H1 (cell line): ENCODE results near the gene GTF2A1. TPM values are rescaled to one million over a fixed set of nuclear protein-coding genes. Genes with fewer than 3 reads are reported as not detected.

Experiments
- CTCF ChIA-PET: fragments of 300-600 bp; sonication (Branson Sonifier 250); formaldehyde crosslinking; loops from one replicate; lab custom pipeline; 2021; ENCODE audit not compliant: partially characterized antibody; lab: Charles Lee
- POLR2A ChIA-PET: fragments of 300-600 bp; sonication (Branson Sonifier 250); formaldehyde crosslinking; loops from one replicate; lab custom pipeline; 2021; ENCODE audit warnings: inconsistent platforms; ENCODE audit not compliant: partially characterized antibody; lab: Charles Lee
- DNase-seq, 2 experiments: peaks; one replicate each; pipeline versions ENCODE4 v3.0.0 to v3.0.0-alpha.2; 2010 to 2022; ENCODE audit warnings: low spot score in 2 of 2, low read depth in 1 of 2, mixed read lengths in 1 of 2
- FAIRE-seq: peaks from 2 replicates; lab custom pipeline; 2011; peaks lifted over from hg19 to GRCh38; lab: Jason Lieb, UNC
- H2AFZ ChIP-seq: 2 replicates; pipeline ENCODE4 v1.8.1; 2012; ENCODE audit warnings: low read length, inconsistent platforms
- H2AK5ac ChIP-seq: 2 replicates; pipeline ENCODE4 v1.6.1; 2013; ENCODE audit warnings: low read depth, low read length
- H2BK120ac ChIP-seq: replicated peaks from 2 replicates; pipeline ENCODE3; 2013; ENCODE audit warnings: low read depth, low read length, inconsistent platforms
- H2BK12ac ChIP-seq: 2 replicates; pipeline ENCODE4 v1.6.1; 2013; ENCODE audit warnings: low read depth, low read length
- H2BK15ac ChIP-seq: 2 replicates; pipeline ENCODE4 v1.6.1; 2013; ENCODE audit warnings: low read length
- H2BK20ac ChIP-seq: 2 replicates; pipeline ENCODE4 v1.6.1; 2013; ENCODE audit warnings: low read length
- H2BK5ac ChIP-seq: 2 replicates; pipeline ENCODE4 v1.6.1; 2013; ENCODE audit warnings: low read depth, low read length
- H3K14ac ChIP-seq: 2 replicates; pipeline ENCODE4 v1.6.1; 2013; ENCODE audit warnings: inconsistent platforms; ENCODE audit not compliant: insufficient read length
- H3K18ac ChIP-seq: 2 replicates; pipeline ENCODE4 v1.6.1; 2013; ENCODE audit warnings: low read length; ENCODE audit errors: extremely low read depth
- H3K23ac ChIP-seq: 2 replicates; pipeline ENCODE4 v1.6.1; 2013; ENCODE audit warnings: inconsistent platforms; ENCODE audit not compliant: insufficient read length
- H3K23me2 ChIP-seq: 2 replicates; pipeline ENCODE4 v1.6.1; 2013; ENCODE audit warnings: low read depth, low read length
- H3K27ac ChIP-seq: 2 replicates; pipeline ENCODE4 v1.6.1; 2011; ENCODE audit warnings: low read depth, low read length, inconsistent platforms
- H3K27me3 ChIP-seq, 4 experiments: replicated peaks in 1 of 4; 1 replicate in 1 of 4; 2 replicates in 3 of 4; pipeline versions ENCODE4 v1.6.1 to v1.8.1; 2011 to 2013; ENCODE audit warnings: low read length in 3 of 4, mild to moderate bottlenecking in 3 of 4, inconsistent platforms in 2 of 4, mixed read lengths in 2 of 4, moderate library complexity in 1 of 4; ENCODE audit not compliant: control insufficient read depth in 3 of 4, insufficient read depth in 3 of 4; ENCODE audit errors: extremely low read depth in 1 of 4
- H3K36me3 ChIP-seq, 4 experiments: 2 replicates each; pipeline versions ENCODE4 v1.6.1 to v1.8.1; 2011 to 2013; ENCODE audit warnings: mild to moderate bottlenecking in 4 of 4, low read length in 3 of 4, moderate library complexity in 2 of 4, control low read depth in 1 of 4, inconsistent platforms in 1 of 4; ENCODE audit not compliant: insufficient read depth in 4 of 4, control insufficient read depth in 2 of 4
- H3K4ac ChIP-seq: replicated peaks from 2 replicates; pipeline ENCODE3; 2013; ENCODE audit warnings: low read length, low read depth, mixed read lengths, inconsistent platforms; ENCODE audit not compliant: insufficient read length
- H3K4me1 ChIP-seq, 4 experiments: replicated peaks in 1 of 4; 1 replicate in 1 of 4; 2 replicates in 3 of 4; pipeline versions ENCODE4 v1.6.1 to v1.8.1; 2011 to 2013; ENCODE audit warnings: low read length in 3 of 4, inconsistent platforms in 2 of 4, mixed read lengths in 1 of 4; ENCODE audit not compliant: insufficient read depth in 4 of 4, control insufficient read depth in 3 of 4
- H3K4me2 ChIP-seq, 2 experiments: 2 replicates each; pipeline versions ENCODE4 v1.6.1 to v1.8.1; 2011 to 2013; ENCODE audit warnings: low read depth in 2 of 2, low read length in 2 of 2, control low read depth in 1 of 2, inconsistent platforms in 1 of 2, mild to moderate bottlenecking in 1 of 2; ENCODE audit not compliant: insufficient read depth in 1 of 2
- H3K4me3 ChIP-seq, 4 experiments: fragments of 200-600, 300-600 bp in 1 of 4; sonication (generic), shearing (Covaris generic), sonication (Bioruptor Twin) in 1 of 4; 2 replicates each; pipeline versions ENCODE4 v1.5.1 to v1.8.1; 2011 to 2016; ENCODE audit warnings: low read length in 4 of 4, low read depth in 3 of 4, control low read depth in 2 of 4, inconsistent platforms in 2 of 4, mild to moderate bottlenecking in 2 of 4, mixed read lengths in 1 of 4, moderate library complexity in 1 of 4; ENCODE audit not compliant: insufficient read depth in 2 of 4; ENCODE audit errors: extremely low read depth in 1 of 4
- H3K56ac ChIP-seq: replicated peaks from 2 replicates; pipeline ENCODE3; 2013; ENCODE audit warnings: low read depth, mild to moderate bottlenecking, mixed read lengths, low read length, inconsistent platforms; ENCODE audit not compliant: insufficient read length
- H3K79me1 ChIP-seq: 2 replicates; pipeline ENCODE4 v1.6.1; 2013; ENCODE audit warnings: low read depth, low read length, control low read depth
- H3K79me2 ChIP-seq, 2 experiments: 2 replicates each; pipeline versions ENCODE4 v1.6.1 to v1.8.1; 2012 to 2013; ENCODE audit warnings: low read length in 2 of 2, mild to moderate bottlenecking in 2 of 2, inconsistent platforms in 1 of 2; ENCODE audit not compliant: insufficient read depth in 2 of 2, control insufficient read depth in 1 of 2
- H3K9ac ChIP-seq, 4 experiments: replicated peaks in 1 of 4; 1 replicate in 1 of 4; 2 replicates in 3 of 4; pipeline versions ENCODE4 v1.6.1 to v1.8.1; 2011 to 2013; ENCODE audit warnings: low read depth in 3 of 4, low read length in 3 of 4, control low read depth in 2 of 4, mild to moderate bottlenecking in 2 of 4, moderate library complexity in 2 of 4, inconsistent platforms in 1 of 4; ENCODE audit errors: extremely low read depth in 1 of 4
- H3K9me3 ChIP-seq, 2 experiments: 2 replicates each; pipeline versions ENCODE4 v1.6.1 to v1.8.1; 2012 to 2013; ENCODE audit warnings: mild to moderate bottlenecking in 2 of 2, moderate library complexity in 2 of 2, control low read depth in 1 of 2, inconsistent platforms in 1 of 2, low read depth in 1 of 2, low read length in 1 of 2, mixed read lengths in 1 of 2; ENCODE audit not compliant: insufficient read depth in 2 of 2
- H4K20me1 ChIP-seq, 2 experiments: replicated peaks in 1 of 2; 2 replicates each; pipeline versions ENCODE3 to v1.8.1; 2011 to 2013; ENCODE audit warnings: inconsistent platforms in 2 of 2, low read length in 2 of 2, mild to moderate bottlenecking in 1 of 2; ENCODE audit not compliant: insufficient read depth in 2 of 2, control insufficient read depth in 1 of 2
- H4K5ac ChIP-seq: 2 replicates; pipeline ENCODE4 v1.6.1; 2013; ENCODE audit warnings: low read length, low read depth, mixed read lengths, inconsistent platforms; ENCODE audit not compliant: insufficient read length
- H4K8ac ChIP-seq: 2 replicates; pipeline ENCODE4 v1.8.0; 2013; ENCODE audit warnings: mild to moderate bottlenecking, moderate library complexity, low read length, inconsistent platforms; ENCODE audit not compliant: insufficient read depth; ENCODE audit errors: extremely low read depth
- H4K91ac ChIP-seq: replicated peaks from 2 replicates; pipeline ENCODE3; 2013; ENCODE audit warnings: low read length, mixed read lengths, inconsistent platforms; ENCODE audit not compliant: insufficient read length
- CHD1 ChIP-seq: IDR thresholded peaks from 2 replicates; pipeline ENCODE4 v1.6.1; 2012; ENCODE audit warnings: low read depth, low read length, improper control_type of control experiment
- CREB1 ChIP-seq: IDR thresholded peaks from 2 replicates; pipeline ENCODE4 v1.6.1; 2012; ENCODE audit warnings: inconsistent platforms
- CTCF ChIP-seq, 3 experiments: IDR thresholded peaks; 1 replicate in 2 of 3; 2 replicates in 1 of 3; pipeline versions ENCODE4 v1.5.1 to v1.6.1; 2011; ENCODE audit warnings: low read length in 3 of 3, mild to moderate bottlenecking in 3 of 3, inconsistent platforms in 2 of 3, low read depth in 1 of 3, moderate library complexity in 1 of 3; ENCODE audit not compliant: insufficient read depth in 1 of 3; ENCODE audit errors: control extremely low read depth in 1 of 3
- KDM1A ChIP-seq: fragments of 200-600, 300-600 bp; sonication (generic); IDR thresholded peaks from 2 replicates; pipeline ENCODE4 v1.7.1; 2016; ENCODE audit warnings: mild to moderate bottlenecking, low read length, borderline replicate concordance
- MAX ChIP-seq: IDR thresholded peaks from 2 replicates; pipeline ENCODE4 v1.6.1; 2012; ENCODE audit warnings: inconsistent platforms
- PHF8 ChIP-seq: fragments of 200-600 bp; sonication (generic); conservative IDR thresholded peaks from 2 replicates; pipeline ENCODE4 v1.7.1; 2012; ENCODE audit warnings: low read depth, mild to moderate bottlenecking, inconsistent platforms, low read length, moderate library complexity
- RBBP5 ChIP-seq: IDR thresholded peaks from 2 replicates; pipeline ENCODE4 v1.7.1; 2012; ENCODE audit warnings: low read depth, mild to moderate bottlenecking, inconsistent platforms, low read length, moderate library complexity, borderline replicate concordance
- RXRA ChIP-seq: IDR thresholded peaks from 2 replicates; pipeline ENCODE4 v1.6.1; 2011; ENCODE audit warnings: low read depth, mild to moderate bottlenecking, low read length, moderate library complexity; ENCODE audit not compliant: insufficient read depth
- SP2 ChIP-seq: IDR thresholded peaks from 2 replicates; pipeline ENCODE4 v1.6.1; 2012; ENCODE audit warnings: mild to moderate bottlenecking, low read length, inconsistent platforms
- SP4 ChIP-seq: IDR thresholded peaks from 2 replicates; pipeline ENCODE4 v1.6.1; 2012; ENCODE audit warnings: low read length, inconsistent platforms
- TBP ChIP-seq: IDR thresholded peaks from 2 replicates; pipeline ENCODE4 v1.6.1; 2011; ENCODE audit warnings: low read depth, low read length, improper control_type of control experiment
- YY1 ChIP-seq: IDR thresholded peaks from 2 replicates; pipeline ENCODE4 v1.6.1; 2011; ENCODE audit warnings: low read depth, mild to moderate bottlenecking, low read length
- ZNF274 ChIP-seq: IDR thresholded peaks from 2 replicates; pipeline ENCODE4 v1.7.0; 2012; ENCODE audit warnings: low read length, borderline replicate concordance; ENCODE audit errors: extremely low read depth
- WGBS, 2 experiments: shearing (Covaris generic) in 1 of 2; methylation state at CpG; one replicate each; pipeline versions ENCODE4 v1.1.6 to v1.1.7; 2013 to 2015; ENCODE audit warnings: low lambda C conversion rate in 2 of 2, mixed read lengths in 2 of 2, inconsistent platforms in 1 of 2, low coverage in 1 of 2, missing lambda C conversion rate in 1 of 2; ENCODE audit not compliant: insufficient replicate concordance in 2 of 2, insufficient coverage in 1 of 2, insufficient read length in 1 of 2; ENCODE audit errors: extremely low coverage in 1 of 2, missing lambda C conversion rate in 1 of 2; 5-methylcytosine and 5-hydroxymethylcytosine counted together
- polyA plus RNA-seq, 7 experiments: library from polyadenylated mRNA; depleted of rRNA in 3 of 7; stranded (reverse) in 5 of 7; unstranded in 2 of 7; fragments of >200 nt in 5 of 7; fragments of 200-250 nt in 2 of 7; gene quantifications; 1 replicate in 5 of 7; 2 replicates in 1 of 7; 4 replicates in 1 of 7; pipeline versions ENCODE4 v1.2.1 to v1.2.3, GENCODE V29; 2011 to 2013; ENCODE audit warnings: missing spikeins in 2 of 7, mixed read lengths in 2 of 7
- total RNA-seq: library from RNA; stranded (reverse); fragmentation: NEBNext Ultra II Directional; extraction: Animal tissue kit (Norgen Biotek cat#: 25700); gene quantifications from 2 replicates; pipeline ENCODE4 v1.2.1, GENCODE V29; 2021

Gene GTF2A1
- total and polyA plus RNA-seq, 2 of the 8 experiments (the other 6 are each of a cell fraction or from before 2014, with no cell fraction given), result 24.1 to 57.8 TPM

GRCh38 chr14:81125536-81125935, 95.2 kb downstream of the GTF2A1 start:
- WGBS, 2 experiments, result 94% methylated on average over 4 of the region's 4 CpGs; no CpG with 5 or more reads in 1 of the 2 experiments
- TF ChIP-seq PHF8, result no peak
- TF ChIP-seq MAX, result no peak
- TF ChIP-seq CREB1, result no peak
- no peak for TF ChIP-seq RBBP5
- TF ChIP-seq SP2, result no peak
- TF ChIP-seq CHD1, result no peak
- TF ChIP-seq YY1, result no peak
- no peak for TF ChIP-seq CTCF (IDR thresholded peaks at IDR 0.05; ENCODE audit: control extremely low read depth in 1 of 3, insufficient read depth in 1 of 3, low read depth in 1 of 3, low read length in 3 of 3)
- TF ChIP-seq SP4, result no peak
- no peak for TF ChIP-seq ZNF274
- no peak for TF ChIP-seq RXRA
- no peak for TF ChIP-seq TBP
- no peak for TF ChIP-seq KDM1A

More at GRCh38 chr14:81125536-81125935, 95.2 kb downstream of the GTF2A1 start:
- H3K4me3 ChIP-seq, result no peak overlapping the region
- no peaks in the 10 kb centered on the region for H3K36me3 ChIP-seq
- H3K4me2 ChIP-seq, result no peak overlapping the region
- H2AK5ac ChIP-seq, result no peak overlapping the region
- POLR2A ChIA-PET, result no interaction called here
- H3K18ac ChIP-seq, result no peak overlapping the region
- H3K79me1 ChIP-seq, result no peaks in the 10 kb centered on the region
- no peak overlapping the region for H2BK5ac ChIP-seq
- H3K56ac ChIP-seq, result no peak overlapping the region
- H3K4me1 ChIP-seq, result no peaks in the 10 kb centered on the region
- H3K27ac ChIP-seq, result no peak overlapping the region
- H2BK120ac ChIP-seq, result no peak overlapping the region
- no peak overlapping the region for H3K9ac ChIP-seq
- no peak overlapping the region for H3K4ac ChIP-seq
- H4K5ac ChIP-seq, result no peak overlapping the region
- H2AFZ ChIP-seq, result no peak overlapping the region
- no peak overlapping the region for H2BK15ac ChIP-seq
- H3K27me3 ChIP-seq, result no peaks in the 10 kb centered on the region
- no peaks in the 10 kb centered on the region for H3K79me2 ChIP-seq
- no peak overlapping the region for H4K8ac ChIP-seq
- DNase-seq, result no peak
- no peaks in the 10 kb centered on the region for H4K20me1 ChIP-seq
- peaks cover 1% of the 10 kb centered on the region; the same call in 1 of the 2 replicates for H3K23me2 ChIP-seq
- no peaks in the 10 kb centered on the region; a peak in 1 of 4 replicates for H3K9me3 ChIP-seq
- no peak overlapping the region for H3K23ac ChIP-seq
- no peak overlapping the region for H2BK20ac ChIP-seq
- no peak overlapping the region for H4K91ac ChIP-seq
- no peak for FAIRE-seq
- CTCF ChIA-PET, result interaction anchor here (0.6 kb wide), 1 partner anchor 328 kb away, joined by 3 read pairs; no protein-coding TSS in a partner anchor
- H3K14ac ChIP-seq, result no peak overlapping the region
- no peak overlapping the region for H2BK12ac ChIP-seq
